Measurements from ENCODE around the gene LGALS9.
"Not testable (repeated sequence)": the region's sequence is repeated elsewhere in the genome, so short reads cannot be mapped to it uniquely, and the experiment has no call there.

Gene LGALS9

DNA sequence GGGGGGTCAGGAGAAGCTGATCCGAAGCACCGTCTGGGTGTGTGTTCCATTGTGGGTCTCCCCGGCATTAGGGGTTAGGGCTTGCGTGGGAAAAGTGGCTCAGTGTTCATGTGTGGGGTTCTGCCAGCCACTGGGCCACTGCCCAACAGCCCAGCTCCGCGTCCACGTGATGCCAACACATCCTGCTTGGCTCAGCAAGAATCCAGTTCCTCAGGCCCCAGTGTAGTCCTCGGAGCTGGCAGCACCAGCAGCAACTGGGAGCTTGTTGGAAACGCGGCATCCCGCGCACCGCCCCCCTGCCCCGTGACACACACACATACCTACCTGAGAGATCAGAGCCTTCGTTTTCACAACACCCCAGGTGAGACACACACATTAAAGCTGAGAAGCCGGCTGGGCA, 18.9 kb downstream of the LGALS9 start:
- Histone ChIP-seq H3K4me3 (ENCODE audit: control insufficient read depth in 1 of 7, extremely low read depth in 1 of 7, insufficient read depth in 4 of 7, low read depth in 2 of 7, low read length in 6 of 7) (no peak overlapping the region), H3K9me3 (ENCODE audit: control extremely low read depth in 1 of 5, control insufficient read depth in 4 of 5, insufficient read depth in 2 of 5, low read depth in 1 of 5, low read length in 4 of 5) (no peaks in the 10 kb centered on the region), H3K27ac (ENCODE audit: insufficient read depth in 1 of 2, low read depth in 1 of 2, low read length in 2 of 2, poor library complexity in 1 of 2, severe bottlenecking in 2 of 2) (no peak overlapping the region), H3K27me3 (replicated peaks in 2 of 5; ENCODE audit: control insufficient read depth in 4 of 5, insufficient read depth in 5 of 5, low read length in 4 of 5) (no peaks in the 10 kb centered on the region), H3K36me3 (ENCODE audit: control insufficient read depth in 4 of 4, insufficient read depth in 4 of 4, low read length in 3 of 4) (peaks cover 8 to 40% (median 22%) of the 10 kb centered on the region in 4 experiments), H3K4me1 (ENCODE audit: control extremely low read depth in 1 of 4, control insufficient read depth in 4 of 4, insufficient read depth in 4 of 4, low read length in 3 of 4) (peaks cover 0 to 3% (median under 1%) of the 10 kb centered on the region in 4 experiments)
- 94% methylated on average over 15 of the region's 16 CpGs for WGBS (ENCODE audit: insufficient coverage)
- POLR2A ChIA-PET = no interaction called here
- CTCF ChIA-PET = interaction anchor here (1.0 to 10.8 kb wide), 12 partner anchors 8 to 317 kb away, joined by 3 to 102 read pairs (median 6); no protein-coding TSS in a partner anchor
- DNase-seq = no peak

DNA sequence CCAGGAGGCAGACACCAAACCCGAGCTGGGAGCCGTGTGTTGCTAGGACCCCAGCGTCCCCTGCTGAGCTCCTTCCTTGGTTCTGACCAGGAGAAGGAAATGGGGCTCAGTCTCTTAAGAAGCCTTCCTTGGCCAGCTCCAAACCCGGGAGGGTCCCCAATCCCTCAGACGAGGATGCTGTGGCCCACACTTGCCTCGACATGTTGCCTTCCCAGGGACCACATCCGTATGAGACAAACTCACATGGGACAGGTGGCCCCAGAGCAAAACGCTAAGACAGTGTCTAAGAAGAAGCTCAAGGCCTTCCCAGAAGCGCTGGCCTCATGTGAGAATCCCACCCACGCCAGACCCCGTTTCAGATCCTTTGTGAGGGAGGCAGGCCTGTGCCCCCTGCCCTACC, 19.8 kb downstream of the LGALS9 start:
- POLR2A ChIA-PET = no interaction called here
- 93% methylated on average over 11 of the region's 11 CpGs for WGBS (ENCODE audit: insufficient coverage)
- no peak for DNase-seq

DNA sequence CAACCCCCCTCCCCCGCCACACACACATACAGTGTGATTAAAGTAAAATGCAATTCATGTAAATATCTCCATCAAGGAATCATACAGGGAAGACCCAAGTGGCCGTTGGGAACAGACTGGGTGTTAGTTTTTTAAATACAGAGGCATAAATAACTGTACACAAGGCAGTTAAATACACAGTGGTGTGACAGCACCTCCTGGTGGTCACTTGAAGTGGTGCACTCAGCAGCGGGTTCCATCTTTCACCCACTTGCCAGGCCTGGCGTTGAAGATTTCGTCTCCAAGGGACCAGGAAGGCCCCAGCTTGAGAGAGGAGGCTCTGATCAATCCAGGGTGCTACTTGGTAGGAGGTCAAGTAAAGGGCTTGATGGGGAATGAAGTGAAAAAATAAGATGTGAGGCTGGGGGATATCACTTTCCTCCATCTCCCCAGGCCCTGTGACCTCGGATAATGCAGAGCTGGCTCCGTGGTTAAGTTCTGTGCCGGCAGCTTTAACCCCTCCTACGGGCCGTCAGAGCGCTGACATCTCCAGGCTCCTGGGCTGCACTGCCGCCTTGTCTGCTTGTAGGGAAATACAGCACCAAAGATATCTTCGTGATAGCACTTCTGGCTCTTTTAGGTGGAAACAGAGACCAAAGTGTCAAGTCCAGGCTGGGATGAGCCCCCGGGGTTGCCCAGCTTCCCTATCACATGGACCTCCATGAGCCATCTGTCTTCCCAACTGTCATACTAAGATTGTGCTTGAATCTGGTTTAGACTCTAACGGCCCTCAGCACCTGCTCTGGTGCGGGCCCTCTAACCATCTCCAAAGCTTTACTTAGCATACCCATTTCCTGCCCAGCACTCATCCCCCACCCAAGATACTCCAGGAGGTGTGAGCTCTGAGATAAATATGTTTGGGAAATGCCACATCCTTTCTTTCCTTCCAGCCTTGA, 20.7 kb downstream of the LGALS9 start:
- DNase-seq = peak; percentile 49 to 76 (median 67)
- H3K4me1 ChIP-seq (ENCODE audit: control extremely low read depth in 1 of 4, control insufficient read depth in 4 of 4, insufficient read depth in 4 of 4, low read length in 3 of 4) = peaks cover 0 to 3% (median under 1%) of the 10 kb centered on the region in 4 experiments
- H3K27me3 ChIP-seq (replicated peaks in 2 of 5; ENCODE audit: control insufficient read depth in 4 of 5, insufficient read depth in 5 of 5, low read length in 4 of 5) = no peaks in the 10 kb centered on the region
- H3K9me3 ChIP-seq (ENCODE audit: control extremely low read depth in 1 of 5, control insufficient read depth in 4 of 5, insufficient read depth in 2 of 5, low read depth in 1 of 5, low read length in 4 of 5) = no peaks in the 10 kb centered on the region
- no peak overlapping the region for H3K27ac ChIP-seq (ENCODE audit: insufficient read depth in 1 of 2, low read depth in 1 of 2, low read length in 2 of 2, poor library complexity in 1 of 2, severe bottlenecking in 2 of 2)
- ChIA-PET POLR2A (no interaction called here), CTCF (interaction anchor here (0.6 to 10.8 kb wide), 20 partner anchors 10 to 419 kb away, joined by 3 to 102 read pairs (median 5); no protein-coding TSS in a partner anchor)
- no peak overlapping the region for H3K4me3 ChIP-seq (ENCODE audit: control insufficient read depth in 1 of 7, extremely low read depth in 1 of 7, insufficient read depth in 4 of 7, low read depth in 2 of 7, low read length in 6 of 7)
- 60% methylated on average over 12 of the region's 16 CpGs for WGBS (ENCODE audit: insufficient coverage)
- peaks cover 6 to 30% (median 12%) of the 10 kb centered on the region in 4 experiments for H3K36me3 ChIP-seq (ENCODE audit: control insufficient read depth in 4 of 4, insufficient read depth in 4 of 4, low read length in 3 of 4)

More for the DNA sequence above, 19.8 kb downstream of the LGALS9 start:
- Histone ChIP-seq H3K4me3 (ENCODE audit: control insufficient read depth in 1 of 7, extremely low read depth in 1 of 7, insufficient read depth in 4 of 7, low read depth in 2 of 7, low read length in 6 of 7) (no peak overlapping the region), H3K27ac (ENCODE audit: insufficient read depth in 1 of 2, low read depth in 1 of 2, low read length in 2 of 2, poor library complexity in 1 of 2, severe bottlenecking in 2 of 2) (no peak overlapping the region), H3K9me3 (ENCODE audit: control extremely low read depth in 1 of 5, control insufficient read depth in 4 of 5, insufficient read depth in 2 of 5, low read depth in 1 of 5, low read length in 4 of 5) (no peaks in the 10 kb centered on the region), H3K27me3 (replicated peaks in 2 of 5; ENCODE audit: control insufficient read depth in 4 of 5, insufficient read depth in 5 of 5, low read length in 4 of 5) (no peaks in the 10 kb centered on the region), H3K4me1 (ENCODE audit: control extremely low read depth in 1 of 4, control insufficient read depth in 4 of 4, insufficient read depth in 4 of 4, low read length in 3 of 4) (peaks cover 0 to 3% (median under 1%) of the 10 kb centered on the region in 4 experiments), H3K36me3 (ENCODE audit: control insufficient read depth in 4 of 4, insufficient read depth in 4 of 4, low read length in 3 of 4) (peaks cover 8 to 38% (median 21%) of the 10 kb centered on the region in 4 experiments)
- CTCF ChIA-PET = interaction anchor here (0.6 to 10.8 kb wide), 23 partner anchors 9 to 418 kb away, joined by 3 to 102 read pairs (median 3); no protein-coding TSS in a partner anchor

DNA sequence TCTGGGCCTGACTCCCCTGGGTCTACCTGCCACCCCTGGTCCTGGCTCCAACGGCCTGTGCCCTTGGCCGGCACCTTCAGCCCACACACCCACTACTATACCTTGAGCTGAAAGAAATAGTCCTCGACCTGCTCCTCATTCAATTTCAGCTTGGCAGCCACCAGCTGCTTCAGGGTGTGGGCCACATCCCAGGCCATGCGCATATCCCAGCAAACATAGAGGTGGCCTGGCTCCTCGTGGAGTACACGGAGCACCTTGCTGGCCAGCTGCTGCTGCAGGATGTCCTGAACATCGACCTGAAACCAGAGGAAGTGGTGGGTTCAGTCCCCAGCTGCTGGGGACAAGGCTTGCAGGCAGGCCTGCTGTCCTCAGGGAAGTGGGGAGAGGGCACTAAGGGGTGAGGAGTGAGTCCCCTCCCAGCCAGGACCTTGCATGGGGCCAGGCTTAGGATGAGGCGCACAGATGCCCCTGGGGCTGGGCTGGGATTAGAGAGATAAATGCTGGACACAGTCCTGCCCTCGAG, 22.5 kb downstream of the LGALS9 start:
- H3K36me3 ChIP-seq (ENCODE audit: control insufficient read depth in 4 of 4, insufficient read depth in 4 of 4, low read length in 3 of 4) = peaks cover 0 to 12% (median under 1%) of the 10 kb centered on the region in 4 experiments
- H3K9me3 ChIP-seq (ENCODE audit: control extremely low read depth in 1 of 5, control insufficient read depth in 4 of 5, insufficient read depth in 2 of 5, low read depth in 1 of 5, low read length in 4 of 5); H3K4me1 ChIP-seq (ENCODE audit: control extremely low read depth in 1 of 4, control insufficient read depth in 4 of 4, insufficient read depth in 4 of 4, low read length in 3 of 4); DNase-seq; H3K4me3 ChIP-seq (ENCODE audit: control insufficient read depth in 1 of 7, extremely low read depth in 1 of 7, insufficient read depth in 4 of 7, low read depth in 2 of 7, low read length in 6 of 7); H3K27me3 ChIP-seq (replicated peaks in 2 of 5; ENCODE audit: control insufficient read depth in 4 of 5, insufficient read depth in 5 of 5, low read length in 4 of 5); H3K27ac ChIP-seq (ENCODE audit: insufficient read depth in 1 of 2, low read depth in 1 of 2, low read length in 2 of 2, poor library complexity in 1 of 2, severe bottlenecking in 2 of 2); POLR2A ChIA-PET: not testable (repeated sequence)
- CTCF ChIA-PET = interaction anchor here (0.9 to 10.8 kb wide), 11 partner anchors 21 to 491 kb away, joined by 3 to 102 read pairs (median 4); no protein-coding TSS in a partner anchor
- WGBS (ENCODE audit: insufficient coverage) = 68% methylated on average over 6 of the region's 9 CpGs

DNA sequence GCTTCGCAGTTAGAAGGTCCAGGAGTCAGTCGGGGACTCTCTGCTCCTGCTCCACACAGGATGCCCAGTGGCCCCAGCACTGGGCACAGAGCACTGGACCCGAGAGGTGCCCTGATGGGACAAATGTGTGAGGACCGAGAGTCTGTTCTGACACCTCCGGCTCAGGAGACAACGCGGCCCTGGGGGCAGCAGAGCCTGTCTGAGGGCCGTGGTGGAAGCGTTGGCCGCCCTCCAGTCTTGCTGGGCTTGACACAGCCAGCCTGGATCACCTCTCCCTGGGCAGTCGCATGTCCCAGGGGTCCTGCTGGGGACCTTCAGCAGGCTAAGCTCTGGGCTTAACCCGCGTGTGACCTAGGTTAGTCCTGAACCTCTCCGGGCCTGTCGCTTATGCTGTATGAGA, 23.1 kb downstream of the LGALS9 start:
- no peak for DNase-seq
- Histone ChIP-seq H3K4me3 (ENCODE audit: control insufficient read depth in 1 of 7, extremely low read depth in 1 of 7, insufficient read depth in 4 of 7, low read depth in 2 of 7, low read length in 6 of 7) (no peak overlapping the region), H3K27ac (ENCODE audit: insufficient read depth in 1 of 2, low read depth in 1 of 2, low read length in 2 of 2, poor library complexity in 1 of 2, severe bottlenecking in 2 of 2) (no peak overlapping the region), H3K36me3 (ENCODE audit: control insufficient read depth in 4 of 4, insufficient read depth in 4 of 4, low read length in 3 of 4) (peaks cover 0 to 6% (median 0%) of the 10 kb centered on the region in 4 experiments), H3K4me1 (ENCODE audit: control extremely low read depth in 1 of 4, control insufficient read depth in 4 of 4, insufficient read depth in 4 of 4, low read length in 3 of 4) (peaks cover 0 to 3% (median under 1%) of the 10 kb centered on the region in 4 experiments), H3K27me3 (replicated peaks in 2 of 5; ENCODE audit: control insufficient read depth in 4 of 5, insufficient read depth in 5 of 5, low read length in 4 of 5) (peaks cover 0 to 1% (median 0%) of the 10 kb centered on the region in 5 experiments), H3K9me3 (ENCODE audit: control extremely low read depth in 1 of 5, control insufficient read depth in 4 of 5, insufficient read depth in 2 of 5, low read depth in 1 of 5, low read length in 4 of 5) (no peaks in the 10 kb centered on the region)
- ChIA-PET CTCF (interaction anchor here (0.8 to 10.8 kb wide), 22 partner anchors 10 to 490 kb away, joined by 3 to 102 read pairs (median 4); no protein-coding TSS in a partner anchor), POLR2A (no interaction called here)
- 99% methylated on average over 15 of the region's 15 CpGs for WGBS (ENCODE audit: insufficient coverage)

DNA sequence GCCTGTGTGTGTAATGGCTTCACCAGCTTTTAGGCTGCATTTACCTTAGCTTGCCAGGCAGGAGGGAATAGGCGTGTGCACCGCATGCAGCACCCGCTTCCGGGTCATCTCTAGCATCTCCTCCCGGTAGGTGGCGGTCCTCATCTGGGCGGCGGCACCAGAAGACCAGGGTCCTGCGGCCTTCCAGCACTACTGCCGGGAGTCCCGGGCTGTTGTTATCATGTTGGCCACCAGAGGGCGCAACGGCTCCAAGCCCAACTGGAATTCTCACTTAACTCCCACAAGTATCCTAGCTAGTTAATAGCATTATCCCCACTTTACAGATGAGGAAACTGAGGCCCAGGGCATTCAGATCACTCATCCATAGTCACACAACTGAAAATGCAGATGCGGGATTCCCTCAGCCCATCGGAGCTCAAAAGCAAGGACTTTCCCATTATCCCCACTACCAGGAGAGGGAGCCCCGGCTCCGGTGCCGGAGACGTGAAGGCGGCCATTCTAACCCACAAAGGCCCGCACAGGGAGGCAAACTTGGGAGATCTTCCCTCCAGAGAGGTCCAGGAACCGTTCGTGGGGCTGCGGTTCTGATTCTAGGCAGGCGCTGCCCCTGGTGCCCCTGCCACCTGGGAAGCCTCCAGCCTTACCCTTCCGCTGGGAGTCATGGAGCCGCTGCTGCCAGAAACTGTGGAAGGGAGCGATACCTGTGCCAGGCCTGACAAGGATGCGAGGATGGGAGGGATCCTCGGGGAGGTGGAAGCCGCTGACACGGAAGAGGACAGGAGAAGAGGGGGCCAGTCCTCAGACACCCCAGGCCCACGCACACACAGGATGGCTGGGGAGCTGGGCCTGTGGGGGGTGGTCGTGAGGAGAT, 23.9 kb downstream of the LGALS9 start:
- Histone ChIP-seq H3K27me3 (replicated peaks in 2 of 5; ENCODE audit: control insufficient read depth in 4 of 5, insufficient read depth in 5 of 5, low read length in 4 of 5) (peaks cover 0 to 1% (median 0%) of the 10 kb centered on the region in 5 experiments), H3K4me1 (ENCODE audit: control extremely low read depth in 1 of 4, control insufficient read depth in 4 of 4, insufficient read depth in 4 of 4, low read length in 3 of 4) (peaks cover 0 to 3% (median under 1%) of the 10 kb centered on the region in 4 experiments), H3K9me3 (ENCODE audit: control extremely low read depth in 1 of 5, control insufficient read depth in 4 of 5, insufficient read depth in 2 of 5, low read depth in 1 of 5, low read length in 4 of 5) (no peaks in the 10 kb centered on the region), H3K4me3 (ENCODE audit: control insufficient read depth in 1 of 7, extremely low read depth in 1 of 7, insufficient read depth in 4 of 7, low read depth in 2 of 7, low read length in 6 of 7) (no peak overlapping the region), H3K27ac (ENCODE audit: insufficient read depth in 1 of 2, low read depth in 1 of 2, low read length in 2 of 2, poor library complexity in 1 of 2, severe bottlenecking in 2 of 2) (no peak overlapping the region), H3K36me3 (ENCODE audit: control insufficient read depth in 4 of 4, insufficient read depth in 4 of 4, low read length in 3 of 4) (peaks cover 0 to 3% (median 0%) of the 10 kb centered on the region in 4 experiments)
- peak; percentile 79 to 87 (median 85) for DNase-seq
- WGBS (ENCODE audit: insufficient coverage) = 47% methylated on average over 29 of the region's 34 CpGs
- CTCF ChIA-PET = interaction anchor here (0.7 to 10.8 kb wide), 27 partner anchors 10 to 489 kb away, joined by 3 to 102 read pairs (median 4); no protein-coding TSS in a partner anchor
- POLR2A ChIA-PET = no interaction called here
